Activated T-cell treated with anti-CD3 and anti-CD28 coated beads for 4 hours (primary cell): Measurements from ENCODE around the gene DLG3.

Experiments used
- DNase-seq: peaks from one replicate; pipeline ENCODE4 v3.0.0-alpha.2; 2020

The DLG3 gene

DNA sequence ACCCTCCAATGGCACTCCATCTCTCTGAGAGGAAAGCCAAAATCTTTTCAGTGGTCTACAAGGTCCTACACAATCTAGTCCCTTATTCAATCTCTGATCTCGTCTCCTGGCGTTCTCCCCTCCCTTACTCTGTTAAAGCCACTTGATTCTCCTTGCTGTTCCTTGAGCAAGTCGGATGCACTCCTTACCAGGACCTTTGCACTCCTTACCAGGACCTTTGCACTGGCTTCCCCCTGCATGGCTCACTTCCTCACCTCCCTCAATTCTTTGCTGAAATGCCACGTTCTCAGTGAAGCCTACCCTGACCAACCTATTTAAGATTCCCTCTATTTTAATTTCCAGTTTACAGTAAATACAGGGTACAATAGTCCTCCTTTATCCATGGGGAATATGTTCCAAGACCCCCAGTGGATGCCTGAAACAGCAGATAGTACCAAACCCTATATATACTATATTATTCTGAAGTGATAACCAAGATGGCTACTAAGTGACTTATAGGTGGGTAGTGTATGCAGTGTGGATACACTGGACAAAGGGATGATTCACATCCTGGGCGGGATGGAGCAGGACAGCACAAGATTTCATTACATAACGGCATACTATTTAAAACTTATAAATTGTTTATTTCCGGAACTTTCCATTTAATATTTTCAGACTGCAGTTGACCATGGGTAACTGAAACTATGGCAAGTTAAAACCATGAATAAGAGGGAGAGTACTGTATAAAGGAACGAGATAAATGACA is 6.5 kb upstream of the DLG3 start:
- no peak for DNase-seq

GRCh38 chrX:70439016-70439415 is 5.6 kb upstream of the DLG3 start:
- DNase-seq: no peak

DNA sequence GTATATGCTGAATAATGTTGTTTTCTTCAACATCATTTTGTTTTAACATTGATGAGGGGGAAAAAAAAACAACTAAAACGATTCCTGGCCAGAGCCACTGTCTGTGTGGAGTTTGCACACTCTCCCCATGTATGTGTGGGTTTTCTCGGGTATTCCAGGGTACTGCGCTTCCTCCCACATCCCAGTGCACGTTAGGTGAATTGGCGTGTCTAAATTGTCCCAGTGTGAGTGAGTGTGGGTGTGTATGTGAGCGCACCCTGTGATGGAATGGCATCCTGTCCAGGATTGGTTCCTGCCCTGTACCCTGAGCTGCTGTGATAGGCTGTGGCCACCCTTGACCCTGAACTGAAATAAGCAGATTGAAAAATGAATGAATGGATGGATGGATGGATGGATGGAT is 2.4 kb upstream of the DLG3 start:
- no peak for DNase-seq

GRCh38 chrX:70444946-70445656 is 466 bp downstream of the DLG3 start:
- no peak for DNase-seq

DNA sequence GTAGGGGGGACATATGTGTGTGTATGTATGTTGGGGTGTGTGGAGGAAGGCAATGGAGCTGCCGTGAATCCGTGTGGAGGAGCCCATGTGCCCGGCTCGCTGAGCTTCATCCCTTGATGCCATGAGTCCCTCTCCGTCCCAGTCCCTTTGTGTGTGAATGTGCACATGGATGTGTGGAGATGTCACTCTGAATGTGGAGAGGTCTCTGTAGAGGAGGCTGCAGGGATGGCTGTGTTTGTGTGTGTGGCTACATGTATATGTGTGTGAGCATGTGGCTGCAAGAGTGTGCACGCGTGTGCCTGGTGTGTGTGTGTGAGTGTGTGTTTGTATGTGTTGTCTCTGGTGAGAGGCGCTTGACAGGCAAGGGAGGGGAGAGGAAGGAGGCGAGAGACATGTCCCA is 1.3 kb downstream of the DLG3 start:
- no peak for DNase-seq

- no peak for DNase-seq
Observed at GRCh38 chrX:70446380-70447350, 2.0 kb downstream of the DLG3 start.

- no peak for DNase-seq
Observed at GRCh38 chrX:70449457-70449966, 4.9 kb downstream of the DLG3 start.

GRCh38 chrX:70452143-70452733 is 7.6 kb downstream of the DLG3 start:
- DNase-seq: peak; percentile 41

GRCh38 chrX:70453024-70453618 is 8.5 kb downstream of the DLG3 start:
- no peak for DNase-seq

- DNase-seq: no peak
Observed at GRCh38 chrX:70454441-70455365, 10.1 kb downstream of the DLG3 start.

DNA sequence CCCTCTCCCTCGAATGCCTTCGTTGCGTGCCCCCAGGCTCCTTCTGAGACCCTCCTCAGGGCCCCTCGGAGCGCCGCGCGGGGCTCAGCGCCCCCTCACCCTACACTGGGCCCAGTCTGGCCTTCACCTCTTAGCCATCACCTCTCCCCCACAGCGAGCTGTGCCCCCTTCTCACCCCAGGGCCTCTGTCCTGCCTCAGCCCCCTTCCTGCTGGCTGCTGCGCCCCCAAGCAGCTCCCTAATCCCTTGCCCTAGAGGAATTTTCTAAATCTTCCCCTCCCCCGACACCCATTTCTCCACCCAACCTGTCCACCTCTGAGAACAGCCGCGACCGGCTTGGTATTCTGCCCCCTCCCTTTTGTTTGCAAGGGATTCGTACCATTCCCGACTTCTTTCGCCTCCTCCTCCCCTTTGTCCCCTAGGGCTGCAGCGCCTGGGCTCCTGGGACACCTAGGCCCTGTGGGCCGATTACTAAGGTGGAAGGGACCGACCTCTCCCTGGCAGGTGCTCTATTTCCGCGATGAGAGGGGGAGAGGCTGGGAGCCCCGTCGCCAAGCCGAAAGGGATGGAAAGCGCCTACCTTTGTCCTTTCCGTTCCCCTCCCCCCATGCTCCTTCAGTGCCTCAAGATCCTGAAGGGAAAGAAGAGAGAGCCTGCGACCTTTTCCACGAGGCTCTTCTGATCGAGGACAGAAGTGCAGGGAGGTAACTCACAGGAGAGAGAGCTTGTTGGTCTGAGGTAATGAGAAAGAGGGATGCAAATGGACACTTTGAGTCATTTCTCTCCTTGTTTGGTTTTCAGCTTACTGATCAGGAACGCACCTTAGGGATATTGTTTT is 10.9 kb downstream of the DLG3 start:
- DNase-seq: no peak

DNA sequence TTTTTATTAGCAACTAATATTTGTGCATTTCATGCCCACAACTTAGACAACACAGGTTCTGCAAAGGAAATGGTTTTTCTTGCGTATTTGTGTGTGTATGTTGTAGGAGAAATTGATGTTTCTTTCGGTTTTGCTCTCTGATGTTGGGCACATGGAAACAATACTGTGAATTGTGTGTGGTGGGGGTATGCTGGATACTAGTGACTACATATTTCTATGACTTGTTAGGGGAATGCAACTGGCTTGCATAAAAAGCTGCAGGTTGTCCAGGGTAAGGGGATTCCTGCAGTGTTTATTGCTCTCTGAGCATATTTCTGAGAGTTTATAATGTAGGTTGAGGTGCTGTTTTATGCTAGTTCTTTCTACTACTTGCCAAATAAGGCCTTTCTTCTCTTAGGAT is 11.6 kb downstream of the DLG3 start:
- no peak for DNase-seq

DNA sequence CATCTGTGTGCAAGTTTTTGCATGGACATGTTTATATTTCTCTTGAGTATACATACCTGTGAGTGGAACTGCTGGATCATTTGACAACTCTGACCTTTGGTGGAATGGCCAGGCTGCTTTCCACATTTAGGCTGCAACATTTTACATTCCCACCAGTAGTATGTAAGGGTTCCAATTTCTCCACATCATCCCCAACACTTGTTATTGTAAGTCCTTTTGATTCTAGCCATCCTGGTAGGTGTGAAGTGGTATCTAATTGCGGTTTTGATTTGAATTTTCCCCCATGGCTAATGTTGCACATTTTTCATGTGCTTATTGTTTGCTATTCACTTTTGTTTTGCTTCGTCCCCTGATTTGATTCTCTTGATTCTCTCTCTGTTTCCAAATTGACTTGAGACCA is 16.4 kb downstream of the DLG3 start:
- DNase-seq: no peak

- no peak for DNase-seq
Observed at GRCh38 chrX:70464051-70464450, 19.4 kb downstream of the DLG3 start.

DNA sequence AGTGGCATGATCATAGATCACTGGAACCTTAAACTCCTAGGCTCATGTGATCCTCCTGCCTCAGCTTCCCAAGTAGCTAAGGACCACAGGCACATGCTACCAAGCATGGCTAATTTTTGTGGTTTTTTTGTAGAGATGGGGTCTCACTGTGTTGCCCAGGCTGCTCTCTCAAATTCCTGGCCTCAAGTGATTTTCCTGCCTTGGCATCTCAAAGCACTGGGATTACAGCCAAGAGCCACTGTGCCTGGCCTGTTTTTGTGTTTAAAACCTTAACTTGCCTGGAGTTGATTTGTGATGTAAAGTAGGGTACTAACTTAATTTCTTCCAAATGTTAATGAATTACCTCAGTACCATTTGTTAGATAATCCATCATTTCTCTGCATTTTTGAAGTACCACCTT is 22.3 kb downstream of the DLG3 start:
- no peak for DNase-seq

- DNase-seq: no peak
Observed at GRCh38 chrX:70468709-70469108, 24.1 kb downstream of the DLG3 start.

DNA sequence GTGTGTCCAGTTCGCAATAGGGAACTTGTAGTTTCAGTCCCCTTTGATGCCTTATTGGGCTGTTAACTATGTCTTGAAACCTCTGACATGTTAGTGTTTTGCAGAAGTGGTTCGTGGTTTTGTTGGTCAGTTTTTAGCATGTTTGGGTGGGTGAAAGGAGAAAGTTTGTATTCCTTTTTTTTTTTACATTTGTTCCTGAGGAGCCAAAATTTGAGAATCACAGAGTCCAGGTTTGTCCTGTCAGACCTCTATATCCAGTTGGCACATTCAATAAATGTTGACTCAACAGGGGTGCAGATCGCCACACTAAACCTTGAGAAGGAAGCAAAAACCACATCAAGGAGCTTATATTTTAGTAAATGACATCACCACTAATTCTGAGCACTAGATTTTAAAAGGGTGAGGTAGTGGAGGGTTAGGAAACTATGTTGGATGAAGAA is 26.2 kb downstream of the DLG3 start:
- DNase-seq: no peak

GRCh38 chrX:70476166-70476933 is 31.7 kb downstream of the DLG3 start:
- DNase-seq: no peak
